GM12872 (cell line): ENCODE results near the gene MESP2.

ENCODE experiments used
- TF ChIP-seq, protein P1 (sequence below): IDR thresholded peaks from 3 replicates; pipeline ENCODE4 v1.5.1; 2011; ENCODE audit warnings: low read depth, mild to moderate bottlenecking, low read length, moderate library complexity; ENCODE audit not compliant: insufficient read depth

The MESP2 gene

GRCh38 chr15:89766357-89767311 lies 9.5 kb upstream of the MESP2 start:
- TF ChIP-seq, protein P1, sequence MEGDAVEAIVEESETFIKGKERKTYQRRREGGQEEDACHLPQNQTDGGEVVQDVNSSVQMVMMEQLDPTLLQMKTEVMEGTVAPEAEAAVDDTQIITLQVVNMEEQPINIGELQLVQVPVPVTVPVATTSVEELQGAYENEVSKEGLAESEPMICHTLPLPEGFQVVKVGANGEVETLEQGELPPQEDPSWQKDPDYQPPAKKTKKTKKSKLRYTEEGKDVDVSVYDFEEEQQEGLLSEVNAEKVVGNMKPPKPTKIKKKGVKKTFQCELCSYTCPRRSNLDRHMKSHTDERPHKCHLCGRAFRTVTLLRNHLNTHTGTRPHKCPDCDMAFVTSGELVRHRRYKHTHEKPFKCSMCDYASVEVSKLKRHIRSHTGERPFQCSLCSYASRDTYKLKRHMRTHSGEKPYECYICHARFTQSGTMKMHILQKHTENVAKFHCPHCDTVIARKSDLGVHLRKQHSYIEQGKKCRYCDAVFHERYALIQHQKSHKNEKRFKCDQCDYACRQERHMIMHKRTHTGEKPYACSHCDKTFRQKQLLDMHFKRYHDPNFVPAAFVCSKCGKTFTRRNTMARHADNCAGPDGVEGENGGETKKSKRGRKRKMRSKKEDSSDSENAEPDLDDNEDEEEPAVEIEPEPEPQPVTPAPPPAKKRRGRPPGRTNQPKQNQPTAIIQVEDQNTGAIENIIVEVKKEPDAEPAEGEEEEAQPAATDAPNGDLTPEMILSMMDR: no peak

DNA sequence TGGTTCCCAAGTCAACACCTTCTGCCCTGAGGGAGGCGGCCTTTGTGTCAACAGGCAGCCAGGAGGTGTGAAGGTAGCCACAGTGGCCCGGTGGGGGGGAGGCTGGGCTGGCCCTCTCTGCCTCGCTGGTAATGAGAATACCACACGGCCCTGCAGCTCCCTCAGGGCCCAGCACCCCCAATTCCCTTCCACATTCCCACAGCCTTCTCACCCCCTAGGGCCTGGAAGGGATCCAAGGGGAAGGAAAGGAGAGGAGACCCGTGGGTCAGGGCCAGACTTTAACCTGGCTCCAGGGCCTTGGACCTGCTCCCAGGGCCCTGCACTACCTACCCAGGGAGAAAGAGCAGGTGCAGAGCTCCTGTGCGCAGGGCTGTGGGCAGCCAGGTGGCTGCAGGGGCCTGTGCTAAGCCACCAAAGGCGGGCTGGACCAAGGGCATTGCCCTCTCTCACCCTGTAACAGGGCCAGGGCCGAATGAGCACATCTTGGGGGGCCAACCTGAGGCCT lies 8.7 kb upstream of the MESP2 start:
- TF ChIP-seq, protein P1: no peak

- TF ChIP-seq, protein P1: no peak
Observed at GRCh38 chr15:89768071-89768500, 8.0 kb upstream of the MESP2 start.

GRCh38 chr15:89769366-89769765 lies 6.8 kb upstream of the MESP2 start:
- TF ChIP-seq, protein P1: no peak

DNA sequence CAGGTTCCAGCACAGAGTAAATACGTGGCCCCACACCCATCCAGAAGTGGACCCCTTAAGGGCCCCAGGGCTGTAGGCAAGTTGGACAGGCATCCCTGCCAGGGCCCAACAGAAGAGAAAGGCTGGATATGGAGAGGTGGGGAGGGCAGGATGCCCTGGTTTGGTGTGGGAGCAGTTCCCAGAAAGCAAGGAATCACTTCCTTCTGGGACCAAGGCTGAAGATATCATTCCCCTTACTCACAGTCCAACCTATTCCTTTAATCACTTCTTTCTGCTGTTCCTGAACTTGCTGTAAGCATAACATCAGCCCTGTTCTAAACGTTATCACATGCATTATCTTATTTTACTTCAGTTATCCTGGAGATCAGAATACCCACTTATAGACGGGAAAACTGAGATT lies 6.1 kb upstream of the MESP2 start:
- TF ChIP-seq, protein P1: no peak

DNA sequence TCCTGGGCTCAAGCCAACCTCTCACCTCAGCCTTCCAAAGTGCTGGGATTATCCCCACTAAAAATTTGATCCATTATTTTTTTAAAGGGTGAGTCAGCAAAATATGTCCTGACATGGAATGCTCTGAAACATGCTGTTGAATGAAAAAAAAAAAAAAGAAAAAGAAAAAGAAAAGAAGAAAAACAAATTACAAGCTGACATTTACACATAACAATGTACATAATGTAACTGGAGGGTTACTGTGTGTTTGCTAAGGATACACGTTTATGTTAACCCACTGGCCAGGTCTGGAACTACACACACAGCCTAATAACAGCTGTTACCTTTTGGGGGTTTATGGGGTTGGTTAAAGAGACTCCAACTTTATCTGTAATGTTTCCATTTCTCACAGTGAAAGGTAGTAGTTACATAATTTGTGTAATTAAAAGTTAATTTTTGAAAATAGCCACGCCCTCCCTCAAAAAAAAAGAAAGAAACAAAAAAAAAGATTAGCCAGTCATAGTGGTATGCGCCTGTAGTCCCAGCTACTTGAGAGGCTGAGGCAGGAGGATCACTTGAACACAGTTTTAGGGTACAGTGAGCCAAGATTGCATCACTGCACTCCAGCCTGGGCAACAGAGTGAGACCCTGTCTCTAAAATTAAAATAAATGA lies 3.1 kb upstream of the MESP2 start:
- TF ChIP-seq, protein P1: peak; percentile 38; the same call in 2 of the 3 replicates

DNA sequence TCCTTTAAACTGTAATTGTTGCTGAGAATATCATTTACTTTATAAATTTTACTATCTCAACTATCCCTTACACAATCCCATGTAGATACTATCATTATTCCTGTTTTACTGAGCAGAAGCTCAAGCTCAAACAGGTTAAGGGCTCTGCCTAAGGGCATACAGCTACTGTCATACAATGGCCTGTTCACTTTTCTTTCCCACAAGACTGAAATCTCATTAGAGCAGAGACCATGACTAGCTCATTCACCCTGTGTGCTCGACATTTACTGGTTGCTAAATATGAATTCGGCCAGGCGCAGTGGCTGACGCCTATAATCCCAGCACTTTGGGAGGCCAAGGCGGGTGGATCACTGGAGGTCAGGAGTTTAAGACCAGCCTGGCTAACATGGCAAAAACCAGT lies 1.6 kb upstream of the MESP2 start:
- TF ChIP-seq, protein P1: no peak
